Epithelial cell of esophagus (primary cell): ENCODE data around the gene TMEM240.
"Not testable (repeated sequence)": the region's sequence is repeated elsewhere in the genome, so short reads cannot be mapped to it uniquely, and the experiment has no call there.

Experiments used
- DNase-seq: peaks from one replicate; pipeline ENCODE4 v3.0.0; 2010; ENCODE audit warnings: low read depth
- H3K4me3 ChIP-seq: 2 replicates; pipeline ENCODE4 v1.5.1; 2011; ENCODE audit warnings: mild to moderate bottlenecking, low read length, control low read depth
- TF ChIP-seq, protein P1 (sequence below): IDR thresholded peaks from 2 replicates; pipeline ENCODE4 v1.5.1; 2011; ENCODE audit warnings: low read depth, mild to moderate bottlenecking, low read length, control low read depth, inconsistent platforms; ENCODE audit not compliant: insufficient read depth; ENCODE audit errors: missing control alignments

The TMEM240 gene

DNA sequence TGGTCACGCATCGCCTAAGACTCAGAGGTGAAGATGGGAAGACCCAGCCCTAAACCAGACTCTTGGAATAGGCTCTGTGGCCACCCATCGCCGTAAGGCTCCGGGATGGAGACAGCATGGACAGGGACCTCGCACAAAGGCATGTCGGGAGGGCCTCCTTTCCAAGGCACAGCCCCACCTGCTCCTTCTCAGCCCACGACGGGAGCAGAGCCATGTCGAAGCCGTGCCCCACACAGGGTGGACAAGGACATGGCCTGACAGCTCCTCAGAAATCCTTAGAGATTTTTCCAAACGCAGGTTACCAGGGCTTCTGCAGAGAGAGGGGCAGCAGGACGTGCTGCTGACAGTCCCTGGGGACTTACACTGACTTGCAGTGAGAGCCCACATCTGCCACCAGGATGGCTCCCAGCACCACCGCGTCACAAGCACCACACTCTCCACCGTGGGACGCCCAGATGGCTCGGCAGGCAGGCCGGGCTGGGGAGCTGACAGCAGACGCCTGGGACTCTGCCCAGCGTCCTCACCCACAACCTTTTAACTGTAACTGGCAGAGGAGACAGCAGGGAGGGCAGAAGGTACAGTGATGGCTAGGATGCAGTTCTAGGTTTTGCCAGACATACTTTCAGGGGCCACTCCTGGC, 22.3 kb upstream of the TMEM240 start:
- DNase-seq = no peak
- TF ChIP-seq, protein P1, sequence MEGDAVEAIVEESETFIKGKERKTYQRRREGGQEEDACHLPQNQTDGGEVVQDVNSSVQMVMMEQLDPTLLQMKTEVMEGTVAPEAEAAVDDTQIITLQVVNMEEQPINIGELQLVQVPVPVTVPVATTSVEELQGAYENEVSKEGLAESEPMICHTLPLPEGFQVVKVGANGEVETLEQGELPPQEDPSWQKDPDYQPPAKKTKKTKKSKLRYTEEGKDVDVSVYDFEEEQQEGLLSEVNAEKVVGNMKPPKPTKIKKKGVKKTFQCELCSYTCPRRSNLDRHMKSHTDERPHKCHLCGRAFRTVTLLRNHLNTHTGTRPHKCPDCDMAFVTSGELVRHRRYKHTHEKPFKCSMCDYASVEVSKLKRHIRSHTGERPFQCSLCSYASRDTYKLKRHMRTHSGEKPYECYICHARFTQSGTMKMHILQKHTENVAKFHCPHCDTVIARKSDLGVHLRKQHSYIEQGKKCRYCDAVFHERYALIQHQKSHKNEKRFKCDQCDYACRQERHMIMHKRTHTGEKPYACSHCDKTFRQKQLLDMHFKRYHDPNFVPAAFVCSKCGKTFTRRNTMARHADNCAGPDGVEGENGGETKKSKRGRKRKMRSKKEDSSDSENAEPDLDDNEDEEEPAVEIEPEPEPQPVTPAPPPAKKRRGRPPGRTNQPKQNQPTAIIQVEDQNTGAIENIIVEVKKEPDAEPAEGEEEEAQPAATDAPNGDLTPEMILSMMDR = no peak
- no peak overlapping the region for H3K4me3 ChIP-seq

DNA sequence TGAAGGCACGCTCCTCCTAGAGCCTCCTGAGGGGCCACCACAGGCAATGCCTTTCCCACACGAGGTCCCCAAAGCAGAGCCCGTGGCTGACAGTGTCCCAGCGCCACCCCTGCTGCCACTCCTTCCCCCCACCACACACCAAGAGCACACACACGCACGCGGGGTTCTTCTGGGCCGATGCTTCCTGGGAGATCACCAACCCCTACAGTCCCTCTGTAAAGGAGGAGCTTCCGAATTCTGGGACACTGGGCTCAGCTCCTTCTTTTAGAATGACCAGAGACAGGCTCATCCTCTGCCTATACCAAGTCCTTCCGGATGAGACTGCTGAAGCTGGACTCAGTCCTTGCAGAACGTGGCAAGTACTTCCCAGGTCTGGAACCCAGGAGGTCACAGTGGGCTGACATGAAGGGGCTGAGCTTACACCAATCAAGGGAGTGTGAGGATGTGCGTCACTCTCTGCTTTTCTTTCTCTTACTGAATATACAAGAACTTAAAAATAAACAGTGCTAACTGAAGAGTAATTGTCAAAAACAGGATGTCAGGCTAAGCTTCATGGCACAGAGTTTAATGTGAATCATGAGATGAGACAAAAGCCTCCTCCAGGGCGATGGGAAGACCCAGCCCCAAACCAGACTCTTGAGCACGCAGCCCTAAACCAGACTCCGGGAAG, 21.5 kb upstream of the TMEM240 start:
- TF ChIP-seq, protein P1 = no peak
- no peak overlapping the region for H3K4me3 ChIP-seq
- no peak for DNase-seq

DNA sequence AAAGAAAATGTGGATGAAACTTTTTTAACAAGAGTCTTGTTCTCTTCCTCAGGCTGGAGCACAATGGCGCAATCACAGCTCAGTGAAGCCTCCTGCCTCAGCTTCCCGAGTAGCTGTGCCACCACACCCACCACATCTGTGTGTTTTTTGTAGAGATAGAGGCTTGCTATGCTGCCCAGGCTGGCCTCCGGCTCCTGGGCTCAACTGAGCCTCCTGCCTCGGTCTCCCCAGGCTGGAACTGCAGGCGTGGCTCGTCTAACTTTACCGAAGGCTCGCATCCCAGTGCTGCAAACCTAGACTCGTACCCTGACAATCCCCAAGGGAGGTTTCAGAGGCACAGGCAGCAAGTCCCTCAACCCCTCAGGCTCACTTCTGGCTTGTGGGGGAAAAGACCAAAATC, 19.8 kb upstream of the TMEM240 start:
- TF ChIP-seq, protein P1 = no peak
- DNase-seq = no peak
- no peak overlapping the region for H3K4me3 ChIP-seq

DNA sequence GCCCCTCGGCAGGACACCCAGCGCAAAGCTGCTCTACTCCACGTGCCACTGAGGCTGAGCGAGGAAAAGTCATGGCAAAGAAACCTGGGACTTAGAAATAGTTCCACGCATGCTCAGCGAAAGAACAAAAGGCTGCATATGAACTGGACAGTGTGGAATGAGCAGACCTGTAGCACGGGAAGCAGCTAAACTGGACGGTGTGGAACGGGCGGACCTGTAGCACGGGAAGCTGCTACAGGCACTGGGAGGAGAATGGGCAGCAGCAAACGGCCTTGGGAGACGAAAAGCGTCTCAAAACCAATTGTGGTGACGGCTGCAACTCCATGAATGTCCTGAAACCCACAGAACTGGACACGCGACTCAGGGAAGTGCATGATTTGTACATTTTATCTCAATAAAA, 18.6 kb upstream of the TMEM240 start:
- TF ChIP-seq, protein P1 = no peak
- no peak overlapping the region for H3K4me3 ChIP-seq
- no peak for DNase-seq

DNA sequence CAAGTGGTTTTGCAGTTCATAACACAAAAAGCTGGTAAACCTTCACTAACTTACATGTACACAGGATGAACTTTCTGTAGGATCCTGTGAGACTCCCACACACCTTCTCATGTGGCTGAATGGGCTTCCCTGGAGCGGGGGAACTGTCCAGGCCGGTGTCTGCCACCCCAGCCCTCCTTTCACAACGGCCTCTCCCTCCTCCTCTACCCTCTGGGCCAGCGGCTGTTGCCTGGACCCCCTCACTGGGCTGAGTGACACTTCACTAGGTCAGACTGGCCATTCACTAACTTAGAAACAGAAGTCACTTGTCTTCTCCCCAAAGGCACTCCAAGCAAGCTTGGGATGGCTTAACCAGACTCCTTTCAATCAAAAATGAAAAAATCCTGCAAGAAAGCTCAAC, 18.2 kb upstream of the TMEM240 start:
- TF ChIP-seq, protein P1 = no peak
- no peak overlapping the region for H3K4me3 ChIP-seq
- DNase-seq = no peak

DNA sequence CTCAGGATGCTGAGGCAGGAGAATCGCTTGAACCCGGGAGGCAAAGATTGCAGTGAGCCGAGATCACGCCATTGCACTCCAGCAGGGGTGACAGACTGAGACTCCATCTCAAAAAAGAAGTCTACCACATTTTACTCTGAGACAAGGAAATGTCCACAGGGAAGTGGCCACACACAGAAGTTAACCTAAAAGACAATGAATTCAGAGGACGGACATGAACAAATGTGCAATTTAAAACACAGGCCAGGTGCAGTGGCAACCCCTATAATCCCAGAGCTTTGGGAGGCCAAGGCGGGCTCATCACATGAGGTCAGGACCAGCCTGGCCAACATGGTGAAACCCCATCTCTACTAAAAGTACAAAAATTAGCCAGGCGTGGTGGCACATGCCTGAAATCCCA, 17.3 kb upstream of the TMEM240 start:
- not testable (repeated sequence) for H3K4me3 ChIP-seq, DNase-seq

DNA sequence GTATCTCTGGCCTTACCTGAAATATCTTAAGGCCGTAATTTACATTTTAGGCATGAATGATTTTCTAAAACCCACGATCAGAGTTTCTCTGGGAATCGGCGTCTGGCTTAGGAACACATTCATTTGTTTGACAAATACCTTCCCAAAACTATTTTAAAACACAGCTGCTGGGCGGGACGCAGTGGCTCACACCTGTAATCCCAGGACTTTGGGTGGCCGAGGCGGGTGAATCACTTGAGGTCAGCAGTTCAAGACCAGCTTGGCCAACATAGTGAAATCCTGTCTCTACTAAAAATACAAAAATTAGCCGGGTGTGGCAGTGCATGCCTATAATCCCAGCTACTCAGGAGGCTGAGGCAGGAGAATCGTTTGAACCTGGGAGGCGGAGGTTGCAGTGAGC, 16.5 kb upstream of the TMEM240 start:
- not testable (repeated sequence) for H3K4me3 ChIP-seq, DNase-seq

DNA sequence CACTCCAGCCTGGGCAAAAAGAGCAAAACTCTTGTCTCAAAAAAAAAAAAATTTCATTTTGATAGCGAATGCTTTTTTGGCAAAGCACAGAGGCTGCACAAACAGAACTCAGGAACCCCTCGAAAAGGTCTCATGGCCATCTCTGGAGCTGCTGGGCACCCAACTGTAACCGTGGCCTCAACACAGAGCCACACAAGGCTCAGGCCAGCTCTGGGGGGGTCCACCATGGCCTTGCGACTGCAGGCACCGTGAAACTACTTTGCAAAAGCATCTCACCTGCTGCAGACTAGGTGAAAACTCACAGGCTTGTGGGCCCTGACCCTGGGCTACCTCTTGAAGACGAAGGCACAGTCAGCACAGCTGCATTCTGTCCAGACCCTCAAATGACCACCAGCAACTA, 16.1 kb upstream of the TMEM240 start:
- TF ChIP-seq, protein P1 = no peak
- DNase-seq = no peak
- H3K4me3 ChIP-seq = no peak overlapping the region
